SH-SY5Y (cell line): Measurements from ENCODE around the gene WDR37.

Source experiments
- GATA2 ChIP-seq: IDR thresholded peaks from 2 replicates; pipeline ENCODE4 v1.6.1; 2011; ENCODE audit warnings: mild to moderate bottlenecking, low read depth, low read length
- GATA3 ChIP-seq: IDR thresholded peaks from 2 replicates; pipeline ENCODE4 v1.6.1; 2011; ENCODE audit warnings: low read depth, mild to moderate bottlenecking, low read length, moderate library complexity

GRCh38 chr10:1171586-1171985 is 115.4 kb downstream of the WDR37 start:
- TF ChIP-seq GATA3 (no peak), GATA2 (no peak)
